ENCODE data around the gene UGT1A10.

DNA sequence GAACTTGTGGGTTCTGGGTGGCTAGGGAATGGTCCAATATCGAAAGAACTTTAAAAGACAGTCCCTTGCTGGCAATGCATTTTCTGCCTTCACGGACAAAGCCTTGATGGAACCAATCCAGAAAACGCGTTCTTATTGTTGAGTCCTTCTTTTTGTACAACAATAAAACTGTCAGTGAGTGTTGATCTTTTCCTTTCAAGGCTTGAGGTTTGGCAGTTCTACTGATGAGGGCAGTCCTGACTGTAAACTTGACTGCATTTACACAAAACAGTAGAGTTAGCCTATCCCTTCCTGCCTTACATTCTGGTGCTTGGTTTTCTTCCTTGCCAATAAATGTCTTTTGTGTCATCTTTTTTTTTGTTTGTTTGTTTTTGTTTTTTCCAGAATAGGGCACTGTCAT, 42.9 kb downstream of the UGT1A10 start:
- no peak for TF ChIP-seq NFIC (IDR thresholded peaks at IDR 0.05; ENCODE audit: low read length)
- TF ChIP-seq, protein P1, sequence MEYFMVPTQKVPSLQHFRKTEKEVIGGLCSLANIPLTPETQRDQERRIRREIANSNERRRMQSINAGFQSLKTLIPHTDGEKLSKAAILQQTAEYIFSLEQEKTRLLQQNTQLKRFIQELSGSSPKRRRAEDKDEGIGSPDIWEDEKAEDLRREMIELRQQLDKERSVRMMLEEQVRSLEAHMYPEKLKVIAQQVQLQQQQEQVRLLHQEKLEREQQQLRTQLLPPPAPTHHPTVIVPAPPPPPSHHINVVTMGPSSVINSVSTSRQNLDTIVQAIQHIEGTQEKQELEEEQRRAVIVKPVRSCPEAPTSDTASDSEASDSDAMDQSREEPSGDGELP (IDR thresholded peaks at IDR 0.05; ENCODE audit: borderline replicate concordance, low read depth): no peak
- no peak for TF ChIP-seq HNRNPH1 (optimal IDR thresholded peaks at IDR 0.05; ENCODE audit: low read depth, low read length)
- TF ChIP-seq ZNF232 (CRISPR knock-in tag; IDR thresholded peaks at IDR 0.05; ENCODE audit: borderline replicate concordance): no peak
- TF ChIP-seq TOE1 (CRISPR knock-in tag; IDR thresholded peaks at IDR 0.05): no peak
- TF ChIP-seq ZNF563 (CRISPR knock-in tag; IDR thresholded peaks at IDR 0.05): no peak
- TF ChIP-seq CBX5 (CRISPR knock-in tag; IDR thresholded peaks at IDR 0.05; ENCODE audit: borderline replicate concordance): no peak
- TF ChIP-seq MEIS2 (CRISPR knock-in tag; IDR thresholded peaks at IDR 0.05): no peak
- TF ChIP-seq NCOR1 (IDR thresholded peaks at IDR 0.05; ENCODE audit: borderline replicate concordance, low read length): no peak
- TF ChIP-seq SETDB1 (CRISPR knock-in tag; IDR thresholded peaks at IDR 0.05; ENCODE audit: borderline replicate concordance): no peak
- no peak for TF ChIP-seq RARG (CRISPR knock-in tag; IDR thresholded peaks at IDR 0.05; ENCODE audit: low read depth)
- TF ChIP-seq, protein P2, sequence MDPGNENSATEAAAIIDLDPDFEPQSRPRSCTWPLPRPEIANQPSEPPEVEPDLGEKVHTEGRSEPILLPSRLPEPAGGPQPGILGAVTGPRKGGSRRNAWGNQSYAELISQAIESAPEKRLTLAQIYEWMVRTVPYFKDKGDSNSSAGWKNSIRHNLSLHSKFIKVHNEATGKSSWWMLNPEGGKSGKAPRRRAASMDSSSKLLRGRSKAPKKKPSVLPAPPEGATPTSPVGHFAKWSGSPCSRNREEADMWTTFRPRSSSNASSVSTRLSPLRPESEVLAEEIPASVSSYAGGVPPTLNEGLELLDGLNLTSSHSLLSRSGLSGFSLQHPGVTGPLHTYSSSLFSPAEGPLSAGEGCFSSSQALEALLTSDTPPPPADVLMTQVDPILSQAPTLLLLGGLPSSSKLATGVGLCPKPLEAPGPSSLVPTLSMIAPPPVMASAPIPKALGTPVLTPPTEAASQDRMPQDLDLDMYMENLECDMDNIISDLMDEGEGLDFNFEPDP (CRISPR knock-in tag; conservative IDR thresholded peaks at IDR 0.05): no peak
- TF ChIP-seq GABPA (IDR thresholded peaks at IDR 0.05; ENCODE audit: low read depth, low read length): no peak
- TF ChIP-seq GABPA (CRISPR knock-in tag; IDR thresholded peaks at IDR 0.05; ENCODE audit: low read depth): no peak
